Endothelial cell (in vitro differentiated cells): ENCODE data around the gene KRT2. TPM values are rescaled to one million over a fixed set of nuclear protein-coding genes. Genes with fewer than 3 reads are reported as not detected.

ENCODE experiments used
- DNase-seq: peaks from one replicate; pipeline ENCODE4 v3.0.0; 2021; ENCODE audit warnings: low spot score
- H3K27ac Mint-ChIP-seq: one replicate; pipeline ENCODE4 v1.8.0; 2021; ENCODE audit warnings: mixed read lengths, inconsistent platforms; ENCODE audit not compliant: unreplicated experiment
- H3K27me3 Mint-ChIP-seq: one replicate; pipeline ENCODE4 v1.8.0; 2021; ENCODE audit warnings: mild to moderate bottlenecking, moderate library complexity, mixed read lengths, inconsistent platforms; ENCODE audit not compliant: unreplicated experiment
- H3K36me3 Mint-ChIP-seq: one replicate; pipeline ENCODE4 v1.8.0; 2021; ENCODE audit warnings: mild to moderate bottlenecking, low read depth, mixed read lengths, inconsistent platforms; ENCODE audit not compliant: unreplicated experiment
- H3K4me1 Mint-ChIP-seq: one replicate; pipeline ENCODE4 v1.8.0; 2021; ENCODE audit warnings: mild to moderate bottlenecking, mixed read lengths, inconsistent platforms; ENCODE audit not compliant: unreplicated experiment
- H3K4me3 Mint-ChIP-seq: one replicate; pipeline ENCODE4 v1.8.0; 2021; ENCODE audit warnings: mild to moderate bottlenecking, mixed read lengths, inconsistent platforms; ENCODE audit not compliant: unreplicated experiment
- H3K9me3 Mint-ChIP-seq: one replicate; pipeline ENCODE4 v1.8.0; 2021; ENCODE audit warnings: mixed read lengths, inconsistent platforms; ENCODE audit not compliant: unreplicated experiment
- CTCF ChIP-seq: fragments of 200-600 bp; sonication (generic); IDR thresholded peaks from one replicate; pipeline ENCODE4 v1.5.0; 2021; ENCODE audit warnings: antibody characterized with exemption; ENCODE audit not compliant: unreplicated experiment
- total RNA-seq: library from RNA; stranded (reverse); fragmentation: NEBNext Ultra II Directional; extraction: Animal tissue kit (Norgen Biotek cat#: 25700); gene quantifications from one replicate; pipeline ENCODE4 v1.2.1, GENCODE V29; 2021; ENCODE audit not compliant: unreplicated experiment

KRT2 gene
- total RNA-seq, 1 donor from 2014 or later: not detected

GRCh38 chr12:52658196-52658595 is 6.2 kb upstream of the KRT2 start:
- H3K4me3 Mint-ChIP-seq: no peak overlapping the region
- no peak overlapping the region for H3K27ac Mint-ChIP-seq
- H3K4me1 Mint-ChIP-seq: peaks cover 15% of the 10 kb centered on the region
- no peaks in the 10 kb centered on the region for H3K36me3 Mint-ChIP-seq
- TF ChIP-seq CTCF: no peak
- peaks cover 8% of the 10 kb centered on the region for H3K27me3 Mint-ChIP-seq
- no peak for DNase-seq
- no peaks in the 10 kb centered on the region for H3K9me3 Mint-ChIP-seq

- H3K36me3 Mint-ChIP-seq: no peaks in the 10 kb centered on the region
- TF ChIP-seq CTCF: no peak
- no peak overlapping the region for H3K27ac Mint-ChIP-seq
- H3K4me1 Mint-ChIP-seq: peaks cover 15% of the 10 kb centered on the region
- peaks cover 8% of the 10 kb centered on the region for H3K27me3 Mint-ChIP-seq
- H3K9me3 Mint-ChIP-seq: no peaks in the 10 kb centered on the region
- H3K4me3 Mint-ChIP-seq: no peak overlapping the region
- no peak for DNase-seq
Measured at GRCh38 chr12:52657250-52657902, 5.4 kb upstream of the KRT2 start.

- peaks cover 8% of the 10 kb centered on the region for H3K27me3 Mint-ChIP-seq
- peaks cover 15% of the 10 kb centered on the region for H3K4me1 Mint-ChIP-seq
- H3K9me3 Mint-ChIP-seq: no peaks in the 10 kb centered on the region
- no peak overlapping the region for H3K4me3 Mint-ChIP-seq
- no peak for TF ChIP-seq CTCF
- H3K36me3 Mint-ChIP-seq: no peaks in the 10 kb centered on the region
- DNase-seq: no peak
- no peak overlapping the region for H3K27ac Mint-ChIP-seq
Measured at GRCh38 chr12:52656616-52657015, 4.6 kb upstream of the KRT2 start.

- Mint-ChIP-seq H3K36me3 (no peaks in the 10 kb centered on the region), H3K27me3 (peaks cover 8% of the 10 kb centered on the region), H3K4me1 (peaks cover 17% of the 10 kb centered on the region), H3K9me3 (no peaks in the 10 kb centered on the region), H3K27ac (no peak overlapping the region), H3K4me3 (no peak overlapping the region)
- no peak for TF ChIP-seq CTCF
- DNase-seq: no peak
Measured at GRCh38 chr12:52655720-52656124, 3.7 kb upstream of the KRT2 start.

GRCh38 chr12:52655251-52655650 is 3.2 kb upstream of the KRT2 start:
- H3K4me1 Mint-ChIP-seq: peaks cover 19% of the 10 kb centered on the region
- no peak overlapping the region for H3K27ac Mint-ChIP-seq
- no peak overlapping the region for H3K4me3 Mint-ChIP-seq
- H3K27me3 Mint-ChIP-seq: peaks cover 8% of the 10 kb centered on the region
- no peak for TF ChIP-seq CTCF
- no peaks in the 10 kb centered on the region for H3K9me3 Mint-ChIP-seq
- no peak for DNase-seq
- no peaks in the 10 kb centered on the region for H3K36me3 Mint-ChIP-seq
